NCI-H69 (cell line): ENCODE results near the gene NEK10.

Experiments used
- DNase-seq: peaks from one replicate; lab custom pipeline; 2025; lab: John Stamatoyannopoulos, UW

NEK10 gene

GRCh38 chr3:27097182-27097581, 272.0 kb downstream of the NEK10 start:
- no peak for DNase-seq

DNA sequence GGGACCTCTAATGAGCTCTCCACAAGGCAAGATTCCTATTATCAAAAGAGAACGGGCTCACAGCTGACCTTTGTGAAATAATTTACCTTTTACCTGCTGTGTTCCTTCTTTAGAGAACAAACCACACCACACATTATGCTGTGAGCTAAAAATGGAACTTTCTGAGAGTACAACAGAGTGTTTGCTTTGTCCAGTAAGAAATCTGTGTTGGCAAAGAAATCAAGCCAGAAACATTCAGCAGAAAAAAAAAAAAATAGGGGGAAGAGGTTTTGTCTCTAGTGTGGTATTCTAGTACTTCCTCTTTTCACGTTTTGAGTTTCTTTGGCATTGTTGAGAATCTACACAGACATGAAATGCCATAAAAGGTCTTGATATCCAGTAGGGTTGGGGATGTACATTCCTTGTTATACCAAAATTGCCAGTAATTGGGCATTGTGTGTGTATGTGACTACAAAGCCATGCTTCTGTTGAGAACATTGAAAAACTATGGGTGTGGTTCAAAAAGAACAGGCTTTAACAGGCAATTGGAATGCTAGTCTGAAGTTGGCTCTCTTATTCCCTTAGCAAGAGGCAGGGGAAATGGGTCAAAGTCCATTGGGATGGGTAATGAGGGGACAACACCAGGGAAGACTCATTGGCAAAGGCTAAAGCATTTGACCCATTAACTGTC, 273.5 kb downstream of the NEK10 start:
- DNase-seq: no peak

DNA sequence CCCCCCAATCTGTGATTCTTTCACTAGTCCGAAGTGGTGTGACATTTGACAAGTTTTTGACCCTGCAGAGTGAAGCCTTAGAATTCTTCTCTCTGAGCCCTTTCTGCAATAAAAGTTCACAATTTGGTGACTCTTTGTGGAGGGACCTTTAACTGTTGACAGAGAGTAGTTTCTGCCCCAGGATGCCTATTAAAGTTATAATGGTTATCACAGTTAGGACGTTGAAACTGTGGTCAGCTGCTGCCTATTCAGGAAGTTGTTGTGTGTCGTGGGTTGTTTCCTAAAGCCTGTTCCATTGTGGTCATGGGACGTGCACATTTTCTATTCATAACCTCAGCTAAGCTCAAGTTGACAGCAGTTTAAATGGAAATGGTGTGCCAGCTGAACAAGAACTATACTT, 274.5 kb downstream of the NEK10 start:
- no peak for DNase-seq

- no peak for DNase-seq
Observed at GRCh38 chr3:27093771-27094170, 275.4 kb downstream of the NEK10 start.

- no peak for DNase-seq
Observed at GRCh38 chr3:27090275-27091041, 278.7 kb downstream of the NEK10 start.

DNA sequence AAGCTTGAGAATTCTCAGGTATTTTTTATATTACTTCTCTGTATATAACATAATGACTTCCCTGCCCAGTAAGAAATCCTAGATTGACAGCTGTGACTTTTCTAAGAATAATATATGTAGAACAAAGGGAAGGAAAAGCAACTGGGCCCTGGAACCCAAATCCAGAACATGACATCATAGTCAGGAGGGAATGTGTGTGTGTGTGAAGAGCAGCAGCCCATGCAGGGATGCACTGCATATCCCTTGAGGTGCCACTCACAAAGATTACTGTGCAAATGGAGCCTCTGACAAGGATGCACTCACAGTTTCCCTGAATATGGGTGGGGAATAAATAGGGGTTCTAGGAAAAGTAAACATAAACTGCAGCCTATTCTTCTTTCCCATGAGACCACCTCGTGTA, 279.5 kb downstream of the NEK10 start:
- no peak for DNase-seq

DNA sequence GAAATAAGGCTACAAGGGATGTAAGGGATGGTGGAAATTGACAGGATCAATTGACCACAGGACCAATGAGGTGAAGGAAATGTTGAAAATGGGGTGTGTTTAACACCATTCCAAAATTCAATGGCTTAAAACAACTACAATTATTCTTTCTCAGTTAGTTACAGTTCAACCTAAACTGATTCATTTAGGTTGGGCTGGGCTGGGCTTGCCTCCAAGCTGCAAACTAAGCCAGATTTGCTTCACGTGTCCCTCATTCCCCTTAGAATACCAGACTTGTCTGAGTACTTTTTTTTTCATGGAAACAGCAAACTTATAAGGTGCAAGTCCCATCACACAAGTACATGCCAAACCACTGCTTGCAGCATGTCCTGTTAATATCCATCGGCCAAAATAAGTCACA, 280.1 kb downstream of the NEK10 start:
- DNase-seq: no peak

- DNase-seq: no peak
Observed at GRCh38 chr3:27085829-27086730, 283.1 kb downstream of the NEK10 start.

- DNase-seq: peak; percentile 15
Observed at GRCh38 chr3:27081992-27082607, 287.1 kb downstream of the NEK10 start.

GRCh38 chr3:27081566-27081965, 287.6 kb downstream of the NEK10 start:
- DNase-seq: peak; percentile 15

DNA sequence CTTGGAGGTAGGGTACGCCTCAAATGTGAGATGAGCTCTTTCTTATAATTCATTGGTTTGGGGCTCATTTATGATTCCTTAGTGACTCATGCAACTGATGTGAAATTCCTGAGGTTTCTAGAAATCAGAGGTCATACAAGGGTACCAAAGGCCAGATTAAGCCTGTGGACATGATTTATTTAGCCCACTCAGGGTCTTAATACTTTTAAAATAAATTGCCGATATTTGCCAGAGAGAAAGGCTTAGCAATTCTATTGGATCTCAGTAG, 289.0 kb downstream of the NEK10 start:
- no peak for DNase-seq

DNA sequence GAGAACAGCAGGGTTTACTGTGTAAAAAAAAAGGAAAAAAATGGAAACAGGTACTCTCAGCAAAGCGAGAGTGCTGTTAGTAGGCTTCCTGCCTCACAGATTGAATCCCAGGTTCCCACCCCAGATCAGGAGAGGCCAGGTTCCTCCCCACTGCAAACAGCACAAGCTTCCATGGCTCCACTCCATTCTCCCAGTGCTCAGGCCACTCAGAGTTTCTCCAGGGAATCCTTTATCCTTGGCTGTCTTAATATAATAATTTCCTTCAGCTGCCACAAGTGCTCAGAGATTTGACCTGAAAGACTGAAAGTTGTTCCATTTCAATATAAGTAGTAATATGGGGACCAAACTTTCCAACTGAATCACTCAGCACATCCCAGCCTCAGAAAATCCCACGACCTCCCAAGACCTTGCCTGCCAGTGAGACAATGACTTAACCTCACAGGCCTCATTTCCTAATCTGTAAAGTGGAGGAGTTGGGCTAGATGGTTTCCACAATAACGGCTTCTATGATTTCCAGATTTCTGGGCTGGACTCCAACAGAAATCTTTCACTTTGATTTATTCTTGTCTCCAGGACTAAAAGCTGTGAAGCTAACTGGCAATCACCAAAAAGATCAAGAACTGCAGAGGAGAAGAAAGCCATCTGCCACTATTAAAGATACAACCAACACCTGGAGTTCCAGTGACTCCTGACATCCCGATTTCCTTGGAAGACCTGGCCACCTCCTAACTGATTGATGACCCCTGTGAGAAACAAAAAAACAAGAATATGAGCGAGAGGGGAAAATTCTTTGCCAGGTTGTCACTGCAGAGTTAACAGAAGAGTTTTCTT, 289.5 kb downstream of the NEK10 start:
- DNase-seq: peak; percentile 42

DNA sequence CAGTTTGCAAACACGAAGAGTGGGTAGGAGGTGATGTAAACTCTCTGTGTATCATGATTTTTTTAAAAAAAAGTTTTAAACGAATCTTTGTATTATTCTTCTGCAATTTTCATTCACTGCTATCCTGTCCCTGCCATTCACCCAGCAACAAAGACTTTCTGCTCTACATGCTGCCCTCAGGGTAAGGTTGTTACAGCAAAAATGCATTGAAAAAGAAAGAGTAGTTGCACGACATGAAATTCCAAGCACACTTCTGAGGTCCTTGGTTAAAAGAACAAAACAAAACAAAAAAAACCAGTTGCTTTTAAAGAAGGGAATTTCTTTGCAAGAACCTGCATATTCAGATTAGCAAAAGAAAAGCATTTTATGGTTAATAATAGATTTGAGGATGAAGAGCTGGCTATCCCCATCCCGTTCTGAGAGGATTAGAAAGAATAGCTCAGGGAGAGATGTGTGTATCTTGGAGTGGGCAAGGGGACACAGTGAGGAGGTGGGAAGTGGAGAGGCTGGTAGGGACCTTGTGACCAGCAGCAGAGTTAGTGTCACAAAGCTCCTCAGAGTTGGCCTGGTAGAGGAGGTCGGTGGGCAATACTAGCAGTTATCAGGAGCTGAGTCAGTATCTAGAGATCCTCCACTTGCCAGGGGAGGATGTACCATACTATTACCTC, 290.8 kb downstream of the NEK10 start:
- DNase-seq: no peak

GRCh38 chr3:27076815-27077630, 292.2 kb downstream of the NEK10 start:
- no peak for DNase-seq

DNA sequence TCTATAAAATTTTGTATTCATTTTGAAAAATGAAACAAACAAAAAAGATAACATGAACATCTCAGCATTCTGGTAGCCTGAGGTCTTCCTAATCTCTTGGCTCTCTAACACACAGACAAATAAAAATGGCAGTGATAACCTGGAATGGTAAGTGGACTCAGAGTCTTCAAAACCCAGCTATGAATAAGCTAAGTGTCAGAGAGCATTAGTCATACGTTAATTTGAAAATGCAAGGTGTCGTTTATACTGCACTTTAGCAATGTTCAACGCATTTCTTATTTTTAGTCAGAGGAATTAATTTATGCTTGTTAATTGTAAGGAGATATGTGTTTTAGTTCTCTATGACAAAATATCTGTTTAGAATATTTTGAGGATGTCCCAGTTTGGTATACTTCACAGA, 294.3 kb downstream of the NEK10 start:
- DNase-seq: no peak

DNA sequence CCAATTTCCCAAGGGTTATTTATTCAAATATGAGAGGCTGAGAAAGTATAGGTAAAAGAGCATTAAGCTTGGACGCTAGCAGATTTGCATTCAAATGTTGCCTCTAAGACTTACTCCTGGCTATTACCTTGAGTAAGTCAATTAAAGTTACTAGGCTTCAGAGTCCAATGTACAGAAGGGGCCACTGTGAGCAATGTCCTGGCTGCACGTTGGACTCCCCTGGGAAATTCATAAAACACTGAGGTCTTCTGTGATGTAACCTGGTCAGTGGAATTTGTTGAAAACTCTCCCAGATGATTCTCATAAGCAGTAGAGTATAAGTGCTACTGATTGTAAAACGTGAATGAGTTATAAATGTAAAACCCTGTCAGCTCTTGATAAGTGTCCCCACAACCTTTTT, 295.3 kb downstream of the NEK10 start:
- no peak for DNase-seq

GRCh38 chr3:27072810-27073651, 296.2 kb downstream of the NEK10 start:
- DNase-seq: peak; percentile 2

- no peak for DNase-seq
Observed at GRCh38 chr3:27060336-27060735, 308.8 kb downstream of the NEK10 start.
